Measurements from ENCODE around the gene ARTN.

ARTN gene

DNA sequence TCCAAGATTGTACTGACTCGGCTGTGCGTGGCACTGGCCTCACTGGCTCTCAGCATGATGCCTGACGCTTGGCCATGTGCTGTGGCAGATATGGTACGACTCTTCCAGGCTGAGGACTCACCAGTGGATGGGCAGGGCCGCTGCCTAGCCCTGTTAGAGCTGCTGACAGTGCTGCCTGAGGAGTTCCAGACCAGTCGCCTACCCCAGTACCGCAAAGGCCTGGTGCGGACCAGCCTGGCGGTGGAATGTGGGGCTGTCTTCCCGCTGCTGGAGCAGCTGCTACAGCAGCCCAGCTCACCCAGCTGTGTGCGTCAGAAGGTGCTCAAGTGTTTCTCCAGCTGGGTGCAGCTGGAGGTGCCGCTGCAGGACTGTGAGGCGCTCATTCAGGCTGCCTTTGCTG is 16.1 kb downstream of the ARTN start:
- no peak for DNase-seq

DNA sequence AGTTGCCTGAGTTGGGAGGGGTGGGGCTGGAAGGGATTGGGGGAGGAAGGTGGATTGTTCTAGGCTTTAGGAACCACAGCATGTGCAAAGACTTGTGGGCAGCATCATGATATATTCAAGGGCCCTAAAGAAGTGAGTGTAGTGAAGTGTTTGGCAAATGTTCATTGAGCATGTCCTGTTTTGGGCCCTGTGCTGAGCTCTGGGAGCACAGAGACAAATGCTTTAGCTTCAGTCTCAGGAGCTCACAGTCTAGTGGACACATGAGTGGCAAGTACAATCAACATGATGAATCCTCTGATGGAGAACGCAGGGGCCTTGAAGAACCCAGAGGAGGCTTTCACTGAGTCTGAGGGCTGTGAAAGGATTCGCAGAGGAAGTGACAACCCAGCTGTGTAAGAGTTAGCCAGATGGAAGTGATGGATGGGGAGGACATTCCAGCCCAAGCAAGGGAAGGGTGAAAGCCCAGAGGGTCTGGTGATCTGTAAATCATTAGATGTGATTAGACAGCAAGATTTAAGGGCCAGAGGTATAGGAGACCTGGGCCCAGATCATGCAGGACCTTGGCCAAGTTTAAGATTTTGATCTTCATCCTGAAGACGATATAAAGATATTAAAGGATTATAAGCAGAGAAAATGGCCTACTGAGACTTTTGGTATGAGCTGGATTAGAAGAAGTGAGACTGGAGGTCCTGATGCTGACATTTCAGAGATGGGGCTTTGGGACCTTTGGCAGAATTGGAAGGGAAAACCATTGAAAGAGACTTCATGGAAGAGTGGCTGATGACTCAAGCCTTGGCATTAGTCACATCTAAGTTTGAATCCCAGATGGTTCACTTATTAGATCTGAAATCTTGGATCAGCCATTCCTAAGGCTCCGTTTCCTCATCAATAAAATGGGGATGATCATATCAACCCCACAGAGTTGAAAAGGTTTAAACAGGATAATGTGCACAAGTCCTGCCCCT is 17.7 kb downstream of the ARTN start:
- no peak for DNase-seq

DNA sequence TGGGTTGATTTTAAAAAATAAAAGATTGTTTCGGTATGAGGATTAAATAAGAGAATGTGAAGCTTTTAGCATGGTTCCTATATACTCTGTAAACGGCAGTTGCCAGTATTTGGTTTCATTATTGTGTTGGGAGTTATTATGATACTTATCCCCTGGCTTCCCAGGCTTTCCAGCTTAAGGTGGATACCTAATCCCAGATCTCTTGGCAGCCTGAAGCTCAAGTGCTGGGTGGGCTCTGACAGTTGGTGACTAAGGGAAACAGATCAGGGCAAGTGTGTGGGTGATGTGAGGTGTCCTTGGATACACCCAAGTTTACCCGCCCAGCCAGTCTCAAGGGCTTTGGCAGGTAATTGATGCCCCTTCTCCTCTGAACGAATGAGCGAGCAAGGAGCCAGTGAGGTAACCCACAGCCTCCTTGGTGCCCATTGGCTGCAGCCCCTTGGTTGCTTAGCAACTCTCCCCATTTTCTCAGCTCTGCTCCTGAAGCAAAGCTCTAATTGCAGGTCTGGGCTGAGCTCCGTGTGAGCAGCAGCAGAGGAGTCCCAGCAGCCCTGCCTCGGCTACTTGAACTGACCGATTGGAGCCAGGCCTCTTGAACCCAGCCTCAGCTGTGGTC is 19.2 kb downstream of the ARTN start:
- DNase-seq, result no peak

DNA sequence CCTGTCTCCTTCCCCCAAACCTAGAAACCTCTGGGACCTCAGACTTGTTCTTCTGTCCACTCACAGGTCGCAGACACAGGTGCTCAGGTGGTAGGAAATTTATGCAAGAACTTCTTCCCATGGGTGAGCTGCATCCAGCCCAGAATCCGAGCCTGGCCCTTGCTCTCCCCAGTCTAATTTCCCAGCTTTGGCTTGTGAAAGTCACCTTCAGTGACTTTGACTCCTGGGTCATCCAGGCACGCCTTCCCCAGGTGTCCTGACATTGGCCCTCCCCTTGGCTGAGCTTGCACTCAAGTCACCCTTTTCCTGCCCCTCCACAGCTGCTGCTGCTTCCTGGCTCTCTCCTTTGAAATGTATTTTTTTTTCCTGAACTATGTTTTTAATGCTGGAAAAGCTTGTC is 19.8 kb downstream of the ARTN start:
- no peak for DNase-seq

DNA sequence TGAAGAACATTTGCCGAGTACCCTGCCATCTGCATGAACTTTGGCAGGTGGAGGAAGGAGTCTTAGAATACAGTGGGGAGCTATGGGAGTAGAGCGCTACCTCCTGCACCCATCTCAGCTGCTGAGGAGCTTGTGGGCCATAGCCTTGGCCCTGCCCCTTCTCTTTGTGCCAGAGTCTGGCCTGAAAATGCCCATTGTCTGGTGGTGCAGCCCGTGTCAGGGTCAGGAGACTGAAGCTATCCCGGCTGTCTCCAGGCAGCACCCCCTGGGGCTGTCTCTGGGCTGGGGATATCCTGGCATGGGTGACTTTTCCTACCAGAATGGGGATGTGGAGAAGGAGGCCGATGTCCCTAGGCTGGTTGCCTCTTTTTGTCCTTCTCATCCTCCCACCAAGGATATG is 20.4 kb downstream of the ARTN start:
- no peak for DNase-seq

DNA sequence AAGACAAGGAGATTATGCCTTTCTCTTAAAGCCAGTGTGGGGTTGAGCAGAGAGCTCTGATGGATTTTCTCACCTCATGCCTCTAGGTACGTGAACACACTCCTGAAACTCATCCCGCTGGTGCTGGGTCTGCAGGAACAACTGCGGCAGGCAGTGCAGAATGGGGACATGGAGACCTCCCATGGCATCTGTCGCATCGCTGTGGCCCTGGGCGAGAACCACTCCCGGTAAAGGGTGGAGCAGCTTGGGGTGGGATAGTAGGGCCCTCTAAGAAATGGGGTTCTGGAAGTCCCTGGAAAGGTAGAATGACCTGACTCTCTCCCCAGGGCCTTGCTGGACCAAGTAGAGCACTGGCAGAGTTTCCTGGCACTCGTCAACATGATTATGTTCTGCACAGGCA is 22.6 kb downstream of the ARTN start:
- no peak for DNase-seq

DNA sequence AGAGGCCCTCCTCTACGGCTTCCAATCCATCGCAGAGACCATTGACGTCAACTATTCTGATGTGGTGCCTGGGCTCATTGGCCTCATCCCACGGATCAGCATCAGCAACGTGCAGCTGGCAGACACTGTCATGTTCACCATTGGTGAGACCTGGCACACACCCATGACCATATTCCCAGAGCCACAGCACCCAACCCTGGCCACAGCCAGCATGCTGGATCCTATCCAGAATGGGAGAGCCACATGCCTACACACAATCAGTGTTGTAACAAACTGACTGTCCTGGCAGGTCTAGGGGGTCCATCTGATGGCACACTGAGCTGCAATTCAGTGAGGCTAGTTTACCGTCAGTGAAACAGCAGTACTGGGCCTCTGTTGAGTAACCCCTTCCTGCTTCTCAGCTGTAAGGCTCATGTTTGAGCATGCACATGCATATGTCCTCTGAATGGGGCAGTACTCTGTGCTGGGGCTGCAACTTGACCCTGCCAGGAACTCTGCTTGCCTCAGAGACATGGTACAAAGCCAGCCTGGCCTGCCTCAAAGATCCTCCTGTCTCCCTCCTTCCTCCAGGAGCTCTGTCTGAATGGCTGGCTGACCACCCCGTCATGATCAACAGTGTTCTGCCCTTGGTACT is 23.9 kb downstream of the ARTN start:
- DNase-seq, result no peak

DNA sequence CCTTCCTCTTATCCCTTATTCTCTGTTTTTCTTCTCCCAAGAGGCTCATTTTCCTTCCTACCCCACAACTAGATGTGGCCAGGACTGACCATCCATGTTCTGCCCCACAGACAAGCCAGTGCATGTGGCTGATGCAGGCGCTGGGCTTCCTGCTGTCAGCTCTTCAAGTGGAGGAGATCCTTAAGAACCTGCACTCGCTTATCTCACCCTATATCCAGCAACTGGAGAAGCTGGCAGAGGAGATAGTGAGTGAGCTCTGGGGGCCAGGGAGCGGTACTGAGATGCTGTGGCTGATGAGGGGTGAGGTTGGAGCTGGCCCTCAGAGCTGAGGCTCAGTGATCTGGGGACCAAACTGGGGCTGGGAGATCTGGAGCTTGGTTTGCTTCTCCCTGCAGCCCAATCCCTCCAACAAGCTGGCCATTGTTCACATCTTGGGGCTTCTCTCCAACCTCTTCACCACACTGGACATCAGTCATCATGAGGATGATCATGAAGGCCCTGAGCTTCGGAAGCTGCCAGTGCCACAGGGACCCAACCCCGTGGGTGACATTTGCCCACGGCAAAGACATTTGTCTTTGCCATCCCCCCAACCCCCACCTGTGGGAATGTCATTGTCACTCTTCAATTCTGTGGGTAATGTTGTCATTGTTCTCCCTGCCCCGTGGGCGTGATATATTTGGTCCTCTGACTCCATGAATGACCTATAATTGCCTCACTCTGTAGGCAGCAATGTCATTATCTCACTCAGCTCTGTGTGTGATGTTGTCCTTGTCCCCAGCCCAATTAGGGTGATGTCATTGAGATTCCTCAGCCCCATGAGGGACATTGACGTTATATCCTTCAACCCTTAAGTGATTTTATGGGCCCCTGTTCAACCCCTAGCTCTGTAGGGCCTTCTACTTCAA is 25.0 kb downstream of the ARTN start:
- DNase-seq, result no peak

DNA sequence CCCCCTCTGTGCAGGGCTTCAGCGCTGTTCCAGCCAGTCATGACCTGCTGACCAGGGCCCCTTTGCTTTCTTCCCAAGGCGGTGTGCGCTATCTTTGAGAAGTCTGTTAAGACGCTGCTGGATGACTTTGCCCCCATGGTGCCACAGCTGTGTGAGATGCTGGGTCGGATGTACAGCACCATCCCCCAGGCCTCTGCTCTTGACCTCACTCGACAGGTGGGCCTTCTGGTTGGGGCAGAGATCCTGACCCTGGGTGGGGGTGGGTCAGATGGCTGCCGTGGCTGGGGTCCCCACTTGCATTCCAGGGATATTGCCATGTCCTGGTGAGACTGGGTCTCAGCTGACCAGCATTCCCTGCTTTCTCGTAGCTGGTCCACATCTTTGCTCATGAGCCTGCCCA is 27.2 kb downstream of the ARTN start:
- no peak for DNase-seq

DNA sequence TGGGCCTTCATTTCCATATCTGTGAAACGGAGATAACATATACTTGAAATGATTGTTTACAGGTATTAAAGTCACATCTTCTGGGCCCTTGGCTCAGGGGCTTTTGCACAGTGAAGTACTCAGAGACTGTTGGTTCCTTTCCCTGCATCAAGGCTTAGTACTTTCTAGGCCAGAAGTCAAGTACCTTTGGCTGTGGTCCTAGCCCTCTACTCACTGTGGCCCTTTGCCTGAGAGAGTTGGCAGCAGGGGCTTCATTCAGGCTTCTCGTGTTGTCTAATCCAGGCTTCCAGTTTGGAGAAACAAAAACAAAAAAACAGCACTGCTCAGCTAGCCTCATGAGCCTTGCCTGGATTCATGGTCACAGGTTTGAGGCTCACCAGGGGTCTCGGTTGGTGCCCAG is 28.1 kb downstream of the ARTN start:
- DNase-seq, result no peak

DNA sequence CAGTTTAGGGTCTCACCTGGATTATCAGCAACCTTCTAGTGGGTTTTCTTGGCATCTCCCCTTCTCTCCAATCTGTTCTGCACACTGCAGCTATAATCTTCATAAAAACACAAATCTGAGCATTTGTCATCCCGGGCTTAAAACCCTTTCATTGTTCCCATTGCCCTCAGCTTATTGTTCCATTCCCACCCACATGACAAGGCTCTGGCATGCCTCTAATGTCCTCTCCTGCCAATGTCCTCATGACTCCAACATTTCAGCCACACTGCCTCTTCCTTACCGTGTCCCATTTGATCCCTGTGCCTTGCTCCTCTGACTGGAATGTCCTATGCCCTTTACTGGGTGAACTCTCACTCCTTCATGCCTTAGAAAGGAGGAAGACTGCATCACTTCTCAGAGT is 28.7 kb downstream of the ARTN start:
- no peak for DNase-seq

DNA sequence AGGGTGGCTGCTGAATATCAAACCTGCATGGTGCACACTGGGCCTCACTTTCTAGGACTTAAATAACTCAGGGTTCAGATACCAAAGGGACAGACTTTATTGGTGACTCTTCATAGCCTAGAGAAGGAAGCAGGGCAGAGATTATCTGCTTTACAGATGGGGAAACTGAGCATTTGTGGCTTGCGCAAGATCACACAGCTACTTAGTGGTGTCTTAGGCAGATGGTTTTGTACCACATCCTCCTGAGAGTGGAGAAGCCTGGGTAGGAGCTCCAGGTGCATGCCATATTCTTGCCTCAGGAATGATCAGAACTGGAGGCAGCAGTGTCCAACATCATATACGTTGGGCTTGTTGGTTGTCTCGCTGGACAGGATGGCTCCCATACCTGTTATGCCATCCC is 29.4 kb downstream of the ARTN start:
- DNase-seq, result no peak

DNA sequence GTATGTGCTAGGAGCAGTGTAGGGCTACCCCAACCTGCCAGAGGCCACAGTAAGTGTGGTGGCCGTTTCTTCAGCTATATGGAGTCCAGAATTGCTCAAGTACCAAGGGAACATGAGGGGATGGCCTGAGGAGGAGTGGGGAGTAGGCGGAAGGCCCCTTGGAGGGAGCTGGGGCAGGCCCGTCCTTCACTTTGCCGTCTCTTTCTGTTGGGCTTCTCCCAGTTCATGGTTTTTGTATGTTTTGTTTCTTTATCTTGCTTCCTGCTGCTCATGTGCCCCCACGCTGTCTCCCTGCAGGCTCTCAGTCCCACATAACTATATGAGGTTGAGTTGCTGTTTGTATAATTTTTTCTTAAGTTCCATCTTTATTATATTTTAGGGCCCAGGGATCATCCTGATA is 30.3 kb downstream of the ARTN start:
- no peak for DNase-seq

DNA sequence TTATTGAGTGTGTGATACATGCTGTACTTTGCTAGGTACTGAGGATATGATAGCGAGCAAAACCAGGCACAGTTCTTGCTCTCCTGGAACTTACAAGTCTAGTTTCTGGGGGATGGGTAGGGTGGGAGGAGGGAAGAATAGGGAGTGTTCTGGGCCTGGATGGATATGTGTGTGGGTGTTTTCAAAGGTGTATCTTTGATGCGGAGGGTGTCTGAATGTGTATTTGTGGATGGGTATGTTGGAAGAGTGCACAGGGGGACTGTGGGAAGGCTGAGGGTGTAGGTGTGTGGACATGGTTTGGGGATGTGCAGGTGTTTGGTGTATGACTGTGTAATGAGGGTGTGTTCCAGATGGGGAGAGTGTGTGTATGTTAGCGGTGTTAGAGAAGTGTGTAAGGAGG is 31.7 kb downstream of the ARTN start:
- DNase-seq, result no peak

DNA sequence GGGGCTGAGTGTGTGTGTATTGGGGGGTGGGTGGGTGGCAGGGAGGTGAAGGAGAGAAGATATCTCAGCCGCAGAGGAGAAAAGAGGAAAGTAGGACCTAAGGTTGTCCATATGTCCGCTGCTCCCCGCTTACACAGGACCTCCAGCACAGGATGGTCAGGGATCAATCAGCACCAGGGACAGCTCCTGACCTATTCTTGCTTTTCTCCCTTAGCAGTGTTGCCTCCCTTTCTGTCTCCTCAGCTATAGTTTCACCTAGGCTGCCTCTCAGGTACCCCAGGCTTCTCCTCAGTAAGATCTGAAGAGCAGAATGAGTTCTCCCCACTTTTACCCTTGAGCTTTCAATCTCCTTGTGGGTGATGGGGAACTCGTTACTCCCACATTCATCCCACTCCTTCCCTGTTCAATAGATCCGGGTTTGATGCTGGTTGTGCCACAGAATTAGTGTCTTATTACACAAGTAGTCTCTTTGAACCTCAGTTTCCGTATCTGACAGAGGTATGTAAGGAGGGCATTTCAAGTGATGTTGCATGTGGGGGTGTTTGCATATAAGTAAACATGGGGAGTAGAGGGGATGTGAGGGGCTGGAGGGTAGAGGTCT is 34.8 kb downstream of the ARTN start:
- no peak for DNase-seq

DNA sequence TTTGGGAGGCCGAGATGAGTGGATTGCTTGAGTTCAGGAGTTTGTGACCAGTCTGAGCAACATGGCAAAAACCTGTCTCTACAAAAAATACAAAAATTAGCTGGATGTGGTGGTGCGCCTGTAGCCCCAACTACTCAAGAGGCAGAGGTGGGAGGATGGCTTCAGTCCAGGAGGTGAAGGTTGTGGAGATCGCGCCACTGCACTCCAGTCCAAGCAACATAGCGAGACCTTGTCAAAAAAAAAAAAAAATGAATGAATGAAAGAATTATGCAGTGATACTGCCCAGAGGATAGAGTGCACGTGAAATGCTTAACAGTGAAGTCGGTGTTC is 35.8 kb downstream of the ARTN start:
- no peak for DNase-seq

DNA sequence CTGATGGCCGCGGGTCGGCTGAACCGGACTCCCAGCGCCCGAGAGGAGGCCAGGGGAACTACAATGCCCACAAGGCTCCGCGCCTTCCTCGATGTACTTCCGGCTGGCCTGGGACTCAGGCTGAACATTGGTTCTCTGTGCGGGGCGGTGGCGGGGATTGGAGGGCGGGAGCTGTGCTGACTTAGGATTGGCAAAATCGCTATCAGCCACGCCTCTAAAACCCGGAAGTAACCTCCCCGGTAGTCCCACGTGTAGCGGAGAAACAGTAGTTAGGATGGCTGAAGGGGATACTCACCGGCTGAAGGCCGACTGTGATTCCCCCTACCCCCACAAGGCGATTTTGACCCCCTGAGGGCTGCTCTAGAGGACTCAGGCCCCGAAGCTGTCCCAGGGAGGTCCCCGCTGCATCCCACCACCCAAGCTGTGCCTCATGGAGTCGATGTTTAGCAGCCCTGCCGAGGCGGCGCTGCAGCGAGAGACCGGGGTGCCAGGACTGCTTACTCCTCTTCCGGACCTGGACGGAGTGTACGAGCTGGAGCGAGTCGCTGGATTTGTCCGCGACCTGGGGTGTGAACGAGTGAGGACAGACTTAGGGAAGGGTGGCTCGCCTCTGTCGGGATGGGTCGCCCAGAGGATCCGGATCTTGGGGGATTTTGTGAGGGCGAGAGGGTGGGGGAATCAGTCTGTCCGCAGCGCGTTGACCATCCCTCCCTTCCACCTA is 36.3 kb downstream of the ARTN start, which contains the start of gene DPH2:
DPH2 (plus strand) TSS at position 265 of the 721 bp plus-strand sequence; CDS start at position 431, 166 bp downstream.
- peak; percentile 88 to 92 (median 90) for DNase-seq

DNA sequence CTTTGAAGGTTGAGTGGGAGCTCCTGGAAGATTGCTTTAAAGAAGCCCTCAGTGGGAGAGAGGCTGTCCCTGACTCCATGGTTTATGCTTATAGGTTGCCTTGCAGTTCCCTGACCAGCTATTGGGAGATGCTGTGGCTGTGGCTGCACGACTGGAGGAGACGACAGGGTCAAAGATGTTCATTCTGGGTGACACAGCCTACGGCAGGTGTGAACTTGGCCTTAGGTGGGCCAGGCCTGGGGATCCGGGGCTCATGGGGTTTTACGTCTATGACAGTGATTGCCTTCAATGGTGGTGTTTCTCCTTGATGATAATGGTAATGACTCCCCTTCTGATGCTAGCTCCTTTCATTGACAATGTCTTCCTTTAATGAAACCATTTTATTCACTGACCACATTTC is 36.9 kb downstream of the ARTN start:
- no peak for DNase-seq

DNA sequence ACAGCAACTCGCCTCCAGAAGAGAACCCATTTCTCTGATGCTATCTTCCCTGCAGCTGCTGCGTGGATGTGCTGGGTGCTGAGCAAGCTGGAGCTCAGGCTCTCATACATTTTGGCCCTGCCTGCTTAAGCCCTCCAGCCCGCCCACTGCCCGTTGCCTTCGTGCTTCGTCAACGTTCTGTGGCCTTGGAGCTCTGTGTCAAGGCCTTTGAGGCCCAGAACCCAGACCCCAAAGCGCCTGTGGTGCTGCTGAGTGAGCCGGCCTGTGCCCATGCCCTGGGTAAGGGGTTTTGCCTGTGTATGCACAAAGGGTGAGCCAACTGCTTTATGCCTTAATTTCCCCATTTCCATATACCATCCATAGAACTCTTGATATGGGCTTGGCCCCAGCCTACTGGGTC is 37.3 kb downstream of the ARTN start:
- no peak for DNase-seq

DNA sequence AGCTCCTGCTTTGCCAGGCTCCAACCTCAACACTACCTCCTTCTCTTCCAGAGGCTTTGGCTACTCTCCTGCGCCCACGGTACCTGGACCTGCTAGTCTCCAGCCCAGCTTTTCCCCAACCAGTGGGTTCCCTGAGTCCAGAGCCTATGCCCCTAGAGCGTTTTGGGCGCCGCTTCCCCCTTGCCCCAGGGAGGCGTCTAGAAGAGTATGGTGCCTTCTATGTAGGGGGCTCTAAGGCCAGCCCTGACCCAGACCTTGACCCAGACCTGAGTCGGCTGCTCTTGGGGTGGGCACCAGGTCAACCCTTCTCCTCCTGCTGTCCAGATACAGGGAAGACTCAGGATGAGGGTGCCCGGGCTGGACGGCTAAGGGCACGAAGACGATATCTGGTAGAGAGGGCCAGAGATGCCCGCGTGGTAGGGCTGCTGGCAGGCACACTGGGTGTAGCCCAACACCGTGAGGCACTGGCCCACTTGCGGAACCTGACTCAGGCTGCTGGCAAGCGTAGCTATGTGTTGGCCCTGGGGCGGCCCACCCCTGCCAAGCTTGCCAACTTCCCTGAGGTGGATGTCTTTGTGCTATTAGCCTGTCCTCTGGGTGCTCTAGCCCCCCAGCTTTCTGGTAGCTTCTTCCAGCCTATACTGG is 37.9 kb downstream of the ARTN start:
- DNase-seq, result no peak

DNA sequence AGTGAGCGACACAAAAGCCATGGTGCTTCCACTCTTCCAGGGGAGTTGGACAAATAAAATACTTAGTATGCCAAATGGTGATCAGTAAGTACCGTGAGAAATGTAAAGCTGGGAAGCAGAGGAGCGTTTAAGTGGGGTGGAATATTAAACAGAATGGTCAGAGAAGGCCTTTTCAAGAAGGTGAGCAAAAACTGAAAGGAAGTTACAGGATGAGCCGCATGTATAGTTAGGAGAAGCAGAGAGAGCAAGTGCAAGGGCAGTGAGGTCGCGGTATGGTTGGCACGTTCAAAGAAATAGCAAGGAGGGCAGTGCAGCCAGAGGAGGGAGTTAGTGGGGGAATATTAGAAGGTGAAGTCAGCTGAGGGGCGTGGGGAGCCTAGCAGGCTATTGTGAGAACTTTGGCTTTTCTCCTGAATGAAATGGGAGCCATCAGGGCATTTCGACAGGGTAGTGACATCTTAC is 40.4 kb downstream of the ARTN start:
- no peak for DNase-seq

All from activated CD4-positive, CD25-positive, alpha-beta regulatory T cell (primary cell).